ENCODE data around the gene FRA10AC1.
"Not testable (repeated sequence)": the region's sequence is repeated elsewhere in the genome, so short reads cannot be mapped to it uniquely, and the experiment has no call there.

Gene FRA10AC1

DNA sequence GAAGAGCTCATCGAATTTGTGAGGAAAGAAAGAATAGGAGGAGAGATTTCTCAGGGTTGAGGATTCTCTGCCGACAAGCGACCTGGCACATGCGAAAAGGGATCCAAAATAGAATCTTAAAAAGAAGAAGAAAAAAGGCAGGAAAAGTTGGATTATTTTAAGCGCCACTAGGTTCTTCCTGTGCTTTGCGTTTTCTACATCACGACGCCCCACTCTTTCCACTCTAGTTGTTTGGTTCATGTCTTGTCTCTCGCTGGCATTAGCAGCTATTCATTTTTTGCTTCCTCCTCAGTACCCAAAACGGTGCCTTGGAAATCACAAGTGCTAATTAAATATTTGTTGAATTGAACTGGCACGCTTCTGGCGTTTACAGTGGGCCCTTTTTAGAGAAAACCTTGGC, 674 bp upstream of the FRA10AC1 start:
- no peak for DNase-seq (ENCODE audit: low read depth)

DNA sequence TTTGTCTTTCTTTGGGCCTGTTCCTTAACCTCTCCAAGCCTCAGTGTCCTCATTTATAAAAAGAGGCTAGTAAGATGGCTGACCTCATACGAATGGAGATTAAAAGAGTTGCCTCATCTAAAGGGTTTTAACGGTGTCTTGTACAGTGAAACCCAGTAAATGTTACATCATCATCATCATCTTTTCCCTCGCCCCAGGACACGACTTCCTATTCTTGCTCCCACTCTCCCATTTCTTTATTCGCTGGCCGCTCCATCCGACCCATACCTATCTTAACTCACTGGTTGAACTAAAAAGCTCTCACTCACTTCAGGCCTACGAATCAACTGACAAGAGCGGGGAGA, 554 bp downstream of the FRA10AC1 start:
- DNase-seq (ENCODE audit: low read depth) = no peak

DNA sequence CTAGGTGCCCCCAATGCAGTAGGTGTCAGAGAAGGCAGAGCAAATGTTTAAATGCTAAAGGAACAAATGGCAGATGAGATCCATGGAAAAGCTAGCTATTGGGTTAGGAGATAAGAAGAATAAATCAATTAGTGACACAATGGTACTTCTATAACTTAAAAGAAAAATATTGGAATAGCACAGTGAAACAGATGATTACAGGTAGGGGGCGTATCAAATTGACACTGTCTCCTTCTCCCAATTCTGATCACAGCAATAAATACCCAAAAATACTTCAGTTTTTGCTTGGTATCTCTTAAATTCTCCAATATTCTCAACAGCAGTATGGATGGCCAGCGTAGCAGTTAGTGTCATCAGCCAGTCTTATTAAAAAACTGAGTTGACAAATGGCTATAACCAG, 5.2 kb downstream of the FRA10AC1 start:
- DNase-seq (ENCODE audit: low read depth) = no peak

DNA sequence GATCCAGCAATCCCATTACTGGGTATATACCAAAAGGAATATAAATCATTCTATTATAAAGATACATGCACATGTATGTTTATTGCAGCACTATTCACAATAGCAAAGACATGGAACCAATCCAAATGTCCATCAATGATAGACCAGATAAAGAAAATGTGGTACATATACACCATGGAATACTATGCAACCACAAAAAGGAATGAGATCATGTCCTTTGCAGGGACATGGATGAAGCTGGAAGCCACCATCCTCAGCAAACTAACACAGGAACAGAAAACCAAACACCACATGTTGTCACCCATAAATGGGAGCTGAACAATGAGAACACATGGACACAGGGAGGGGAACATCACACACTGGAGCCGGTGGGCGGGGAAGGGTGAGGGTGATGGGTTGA, 5.8 kb downstream of the FRA10AC1 start:
- not testable (repeated sequence) for DNase-seq (ENCODE audit: low read depth)

DNA sequence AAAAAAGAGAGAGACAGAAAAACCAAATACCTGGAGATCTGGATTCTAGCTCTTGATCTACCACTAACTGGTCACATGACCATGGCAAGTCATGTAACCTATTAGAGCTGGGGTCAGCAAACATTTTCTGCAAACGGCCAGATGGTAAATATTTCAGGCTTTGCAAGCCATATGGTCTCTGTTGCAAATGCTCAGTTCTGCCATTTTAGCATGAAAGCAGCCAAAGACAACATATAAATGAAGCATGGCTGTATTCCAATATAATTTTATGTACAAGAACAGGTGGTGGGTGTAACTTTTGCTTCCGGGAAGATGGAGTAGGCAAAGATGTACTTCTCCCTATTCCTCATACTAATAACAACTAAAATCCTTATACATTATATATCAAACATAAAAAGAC, 6.7 kb downstream of the FRA10AC1 start:
- DNase-seq (ENCODE audit: low read depth) = no peak

DNA sequence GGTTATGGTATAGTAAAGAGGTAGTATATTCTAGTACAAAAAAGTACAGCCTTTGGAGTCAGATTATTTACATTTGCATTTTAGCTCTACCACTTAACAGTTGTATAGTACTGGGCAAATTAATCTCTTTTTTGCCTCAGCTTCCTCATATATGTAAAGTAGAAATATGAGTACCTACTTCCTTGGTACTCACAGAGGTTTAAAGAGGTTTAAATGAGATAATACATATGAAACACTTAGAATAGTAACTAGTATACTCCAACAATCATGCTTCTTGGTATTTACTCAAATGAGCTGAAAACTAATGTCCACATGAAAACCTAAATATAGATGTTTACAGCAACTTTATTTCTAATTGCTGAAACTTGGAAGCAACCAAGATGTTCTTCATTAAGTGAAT, 14.7 kb downstream of the FRA10AC1 start:
- DNase-seq (ENCODE audit: low read depth) = no peak

DNA sequence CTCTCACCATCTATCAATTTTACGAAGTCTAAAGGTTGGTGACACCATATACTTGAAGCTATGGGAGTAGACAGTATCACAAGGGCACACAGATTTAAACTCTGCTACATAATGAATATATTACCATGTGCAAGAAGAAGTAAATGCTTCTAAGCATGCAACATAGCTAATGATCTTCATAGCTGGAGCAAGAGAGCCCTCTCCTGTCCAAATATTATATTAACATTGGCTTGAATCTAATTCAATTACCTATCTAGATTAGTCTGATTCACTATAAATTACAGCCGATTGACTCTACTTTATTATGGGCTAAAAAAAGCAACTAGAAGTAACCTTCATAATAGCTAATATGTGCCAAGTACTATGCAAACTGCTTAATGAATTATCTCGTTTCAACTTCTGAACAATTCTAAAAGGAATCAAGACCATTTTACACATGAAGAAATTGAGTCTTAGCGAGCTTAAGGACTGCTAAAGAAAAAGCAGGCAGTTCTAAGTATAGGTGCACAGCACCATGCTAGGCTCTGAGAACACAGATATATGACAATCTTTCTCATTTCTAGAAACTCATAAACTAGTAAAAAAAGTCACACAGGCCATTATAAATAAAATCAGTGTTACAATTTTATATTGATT, 21.9 kb downstream of the FRA10AC1 start:
- DNase-seq (ENCODE audit: low read depth) = no peak

DNA sequence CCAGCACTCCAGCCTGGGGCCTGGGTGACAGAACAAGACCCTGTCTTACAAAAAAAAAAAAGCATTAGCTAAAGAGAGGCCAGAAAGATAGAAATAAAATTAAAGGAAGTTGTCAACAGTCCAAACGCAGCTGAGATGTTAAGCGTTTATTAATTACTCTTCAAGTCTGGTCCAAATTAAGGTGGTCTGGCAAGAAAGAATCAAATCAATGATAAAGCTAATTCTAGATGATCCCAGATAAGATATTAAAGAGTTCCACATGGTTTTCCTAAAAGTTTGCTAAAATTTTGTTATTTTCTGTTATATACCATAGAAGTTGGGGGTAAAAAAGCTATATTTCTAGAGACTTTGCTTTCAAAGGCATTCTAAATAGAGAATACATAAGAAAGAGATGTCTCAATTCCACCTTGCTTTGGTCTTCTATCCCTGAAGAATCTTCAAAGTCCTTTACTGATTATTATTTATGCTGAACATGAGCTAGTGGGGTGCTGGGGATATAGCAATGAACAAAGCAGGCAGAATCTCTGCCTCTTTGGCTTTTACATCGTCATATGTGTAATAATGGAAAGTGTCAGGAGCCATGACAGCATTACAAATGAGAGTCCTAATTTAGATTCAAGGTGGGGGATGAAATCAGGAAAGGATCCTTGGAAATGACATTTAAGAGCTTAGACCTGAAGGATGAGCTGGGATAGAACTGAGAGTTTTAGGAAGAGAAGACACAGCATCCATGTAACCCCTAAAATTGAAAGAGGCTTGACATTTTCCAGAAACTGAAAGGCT, 23.4 kb downstream of the FRA10AC1 start:
- DNase-seq (ENCODE audit: low read depth) = no peak

DNA sequence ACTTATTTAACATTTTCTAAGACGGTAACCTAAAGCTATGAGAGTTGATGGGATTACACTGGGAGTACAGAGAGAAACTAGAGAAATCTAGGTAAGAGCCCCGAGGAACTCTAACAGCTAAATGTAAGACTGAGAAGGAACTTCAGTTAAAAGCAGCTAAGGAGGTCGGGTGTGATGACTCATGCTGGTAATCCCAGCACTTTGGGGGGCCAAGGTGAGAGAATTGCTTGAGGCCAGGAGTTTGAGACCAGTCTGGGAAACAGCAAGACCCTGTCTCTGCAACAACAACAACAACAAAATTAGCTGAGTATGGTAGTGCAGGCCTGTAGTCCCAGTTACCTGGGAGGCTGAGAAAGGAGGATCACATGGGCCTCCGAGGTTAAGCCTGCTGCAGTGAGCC, 24.0 kb downstream of the FRA10AC1 start:
- no peak for DNase-seq (ENCODE audit: low read depth)

DNA sequence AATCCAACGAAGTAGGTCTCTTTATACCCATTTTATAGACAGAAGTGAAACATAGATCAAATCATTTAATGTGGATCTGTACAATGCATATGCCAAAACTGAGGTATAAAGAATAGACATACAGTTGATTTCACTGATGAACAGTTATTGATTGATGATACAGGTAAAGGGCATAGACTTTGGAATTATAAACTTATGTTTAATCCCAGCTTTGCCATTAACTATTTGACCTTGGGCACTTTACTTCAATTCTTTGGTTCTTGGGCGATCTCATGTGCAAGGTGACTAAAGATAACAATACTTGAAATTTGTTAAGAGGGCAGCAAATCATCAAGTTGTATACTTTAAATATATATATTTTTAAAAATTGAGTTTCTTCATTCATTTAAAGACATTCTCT, 28.6 kb downstream of the FRA10AC1 start:
- DNase-seq (ENCODE audit: low read depth) = no peak

DNA sequence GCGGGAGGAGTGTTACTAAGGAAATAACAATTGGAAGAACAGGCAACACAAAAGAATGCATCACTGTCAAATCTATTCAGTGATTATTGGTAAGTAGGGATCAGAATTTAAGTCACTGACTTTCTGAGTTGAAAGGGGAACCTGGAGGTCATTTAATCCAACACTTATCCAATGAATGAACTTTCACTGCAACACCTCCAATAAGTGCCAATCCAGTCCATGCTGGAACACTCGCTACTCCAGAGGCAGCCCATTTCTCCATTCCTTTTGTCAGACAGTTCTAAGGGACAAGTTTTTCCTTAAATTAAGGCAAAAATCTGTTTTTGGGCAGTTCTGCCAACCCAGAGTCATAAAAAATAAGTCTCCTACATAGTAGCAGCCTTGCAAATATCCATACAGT, 29.5 kb downstream of the FRA10AC1 start:
- DNase-seq (ENCODE audit: low read depth) = no peak

DNA sequence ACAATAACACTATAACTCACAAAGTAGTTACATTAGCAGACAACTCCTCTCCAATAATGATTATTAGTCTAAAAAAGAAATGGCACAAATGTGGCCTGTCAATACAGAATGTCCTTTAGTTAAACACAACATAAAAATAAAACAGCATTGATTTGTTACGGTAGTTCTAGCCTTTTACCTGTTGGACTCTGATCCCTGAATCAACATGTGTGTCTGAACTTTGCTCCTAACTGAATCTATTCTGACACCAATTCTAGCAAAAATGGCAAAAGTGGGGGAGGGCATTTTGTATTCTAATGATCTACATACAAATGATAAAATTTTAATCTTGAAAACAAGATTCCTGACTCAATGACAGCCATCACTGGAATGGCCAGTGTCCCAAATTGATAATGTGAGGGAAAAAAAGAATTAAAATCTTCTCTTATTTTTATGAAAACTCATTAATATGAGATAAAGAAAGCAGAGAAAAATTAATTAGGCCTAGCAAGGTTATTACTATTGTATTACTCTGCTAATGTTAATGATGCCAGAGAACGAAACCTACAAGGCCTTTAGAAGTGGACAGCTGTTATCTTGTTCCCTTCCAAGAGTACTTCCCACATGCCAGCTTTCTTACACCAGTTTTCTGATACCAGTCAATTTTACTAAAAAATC, 30.2 kb downstream of the FRA10AC1 start:
- DNase-seq (ENCODE audit: low read depth) = no peak

DNA sequence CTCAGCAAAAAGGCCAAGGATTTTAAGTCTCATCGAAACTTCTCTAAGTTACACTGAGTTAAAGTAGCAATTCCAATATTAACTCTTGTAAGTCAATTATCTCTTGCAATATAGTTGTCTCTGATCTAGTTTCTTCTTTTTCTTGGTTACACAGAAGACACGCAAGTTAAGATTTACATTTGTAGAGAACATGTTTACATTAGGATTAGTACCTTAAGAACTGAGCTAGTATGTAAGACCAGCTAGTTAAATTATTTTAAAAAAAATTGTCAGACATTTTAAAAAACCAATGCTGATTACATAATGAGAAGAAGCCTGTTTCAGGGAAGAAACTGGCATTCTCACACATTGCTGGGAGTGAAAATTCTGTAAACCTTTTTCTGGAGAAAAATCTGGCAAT, 31.4 kb downstream of the FRA10AC1 start:
- DNase-seq (ENCODE audit: low read depth) = no peak

DNA sequence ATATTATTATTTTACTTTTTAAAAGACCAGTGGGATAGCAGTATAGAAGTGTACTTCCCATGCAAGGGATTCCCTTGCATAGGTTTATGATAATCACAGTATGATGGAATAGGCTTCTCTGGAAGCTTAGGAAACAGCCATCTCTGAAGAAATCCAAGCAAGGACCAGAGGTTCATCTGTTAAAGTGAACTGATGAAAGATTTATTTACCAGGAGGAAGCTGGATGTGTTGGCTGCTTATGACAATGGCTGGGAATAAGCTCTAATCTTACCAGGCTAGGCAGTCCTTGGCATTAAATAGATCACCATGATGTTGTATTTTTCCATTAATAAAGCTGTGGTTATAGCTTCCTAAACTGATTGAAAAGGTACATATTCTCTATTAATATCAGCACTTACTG, 32.0 kb downstream of the FRA10AC1 start:
- DNase-seq (ENCODE audit: low read depth) = no peak

DNA sequence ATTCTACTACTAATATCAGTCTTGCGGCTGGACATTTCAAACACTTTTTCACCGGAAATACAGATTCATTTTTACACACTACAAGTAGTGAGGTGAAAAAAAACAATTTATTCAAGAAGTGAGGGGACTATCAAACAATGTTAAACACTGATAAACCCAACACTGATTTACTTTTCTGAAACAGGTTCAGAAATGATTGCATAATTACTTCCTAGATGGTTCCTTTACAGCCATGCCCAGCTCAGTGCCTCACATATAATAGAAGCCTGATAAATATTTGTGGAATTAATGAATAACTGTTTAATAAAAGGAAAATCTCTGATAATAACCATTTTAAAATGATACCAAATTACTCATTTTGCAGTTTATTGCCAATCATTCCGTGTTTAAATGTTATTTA, 34.6 kb downstream of the FRA10AC1 start:
- DNase-seq (ENCODE audit: low read depth) = no peak

DNA sequence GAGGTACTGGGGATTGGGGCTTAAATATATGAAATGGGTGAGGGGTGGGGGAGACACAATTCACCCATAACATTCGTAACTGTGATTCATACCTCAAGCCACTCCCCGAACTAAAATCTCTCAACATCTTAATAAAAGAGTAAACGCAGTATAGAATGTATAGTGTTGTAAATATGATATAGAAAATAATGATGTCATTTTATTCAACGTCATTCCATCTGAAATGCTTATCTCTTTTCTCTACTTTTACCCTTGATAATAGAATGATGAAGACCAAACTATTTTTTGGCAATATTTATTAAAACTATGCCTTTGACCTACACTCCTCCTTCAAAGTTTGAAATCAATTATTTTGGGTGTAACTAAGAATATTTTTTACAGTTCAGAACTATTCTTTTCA, 36.4 kb downstream of the FRA10AC1 start:
- no peak for DNase-seq (ENCODE audit: low read depth)

DNA sequence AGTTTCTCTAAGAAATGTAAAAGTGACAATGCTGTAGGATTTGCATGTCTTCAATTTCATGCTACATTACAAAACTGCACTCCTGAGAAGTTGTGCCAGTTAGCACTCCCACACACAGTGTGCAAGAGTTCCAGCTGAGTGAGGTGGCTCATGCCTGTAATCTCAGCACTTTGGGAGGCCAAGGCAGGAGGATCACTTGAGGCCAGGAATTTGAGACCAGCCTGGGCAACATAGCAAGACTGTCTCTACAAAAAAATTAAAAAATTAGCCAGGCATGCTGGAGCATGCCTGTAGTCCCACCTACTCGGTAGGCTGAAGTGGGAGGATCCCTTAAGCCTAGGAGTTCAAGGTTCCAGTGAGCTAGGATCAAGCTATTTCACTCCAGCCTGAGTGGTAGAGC, 44.6 kb downstream of the FRA10AC1 start:
- DNase-seq (ENCODE audit: low read depth) = no peak

DNA sequence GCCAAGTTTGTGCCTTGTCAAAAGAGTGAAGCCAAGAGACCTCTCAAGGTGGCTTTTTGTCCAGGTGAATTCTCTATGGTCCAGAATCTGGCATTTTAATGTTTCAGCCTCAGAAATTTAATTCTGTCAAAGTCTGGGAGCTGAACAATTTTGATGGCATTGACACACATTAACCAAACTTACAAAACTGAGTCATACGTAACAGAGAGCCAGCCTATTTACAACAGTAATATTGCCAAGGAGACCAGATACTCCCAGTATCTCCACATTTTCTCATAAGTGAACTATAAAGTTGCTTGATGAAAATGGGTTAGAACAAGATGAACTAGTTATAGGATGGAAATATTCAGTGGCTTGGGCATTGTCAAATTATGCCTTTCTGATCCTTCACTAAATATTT, 46.2 kb downstream of the FRA10AC1 start:
- no peak for DNase-seq (ENCODE audit: low read depth)

DNA sequence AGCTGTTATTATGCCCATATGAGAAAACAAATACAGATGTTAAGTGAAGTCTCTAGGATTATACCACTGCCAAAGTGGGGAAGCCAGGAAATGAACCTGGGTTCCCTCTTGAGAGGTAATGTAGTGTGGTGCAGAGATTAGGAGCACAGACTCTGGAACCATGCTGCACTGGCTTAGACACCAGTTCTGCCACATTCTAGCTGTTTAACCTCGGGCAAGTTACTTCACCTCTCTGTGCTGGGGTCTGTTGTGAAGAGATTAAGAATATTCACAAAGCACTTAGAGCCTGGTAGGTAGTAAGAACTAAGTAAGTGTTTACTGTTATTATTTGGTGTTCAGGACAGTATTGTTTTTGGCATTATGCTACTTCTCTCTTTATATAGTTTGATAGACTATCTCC, 48.2 kb downstream of the FRA10AC1 start:
- DNase-seq (ENCODE audit: low read depth) = no peak

DNA sequence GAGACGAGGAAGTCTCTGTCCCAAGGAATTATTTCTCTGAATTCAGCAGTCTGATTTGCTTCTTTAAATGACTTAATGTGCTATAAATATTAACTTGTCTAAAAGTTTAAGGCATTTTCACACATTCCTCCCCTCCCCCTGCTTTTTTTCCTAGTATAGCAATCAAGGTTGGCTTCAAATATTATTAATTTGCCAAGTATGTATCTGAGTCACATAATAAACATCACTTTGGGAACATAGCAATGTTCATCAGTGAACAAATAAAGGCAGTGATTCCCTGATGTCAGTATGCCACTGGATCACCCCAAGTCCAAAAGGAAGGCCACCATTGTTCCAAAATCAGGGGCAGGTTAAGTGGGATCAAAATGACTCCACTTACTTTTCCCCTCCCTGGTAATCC, 49.5 kb downstream of the FRA10AC1 start:
- no peak for DNase-seq (ENCODE audit: low read depth)

DNA sequence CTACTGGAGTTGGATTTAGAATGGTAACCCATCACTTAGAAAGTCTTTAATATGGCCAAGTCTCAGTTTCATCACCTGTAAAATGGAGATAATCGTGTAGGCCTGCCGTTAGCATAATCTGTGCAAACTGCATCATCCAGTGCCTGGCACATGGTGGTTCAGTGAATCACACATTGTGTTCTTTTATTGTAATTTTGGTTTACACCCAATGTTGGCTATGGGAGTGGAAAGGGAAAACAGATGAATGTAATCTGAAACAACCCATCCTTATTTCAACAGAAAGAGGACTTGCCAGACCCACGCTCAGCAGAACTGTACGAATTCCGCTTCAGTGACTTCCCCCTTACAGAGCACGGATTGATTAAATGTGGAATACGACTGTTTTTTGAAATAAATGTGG, 62.6 kb downstream of the FRA10AC1 start:
- no peak for DNase-seq (ENCODE audit: low read depth)

DNA sequence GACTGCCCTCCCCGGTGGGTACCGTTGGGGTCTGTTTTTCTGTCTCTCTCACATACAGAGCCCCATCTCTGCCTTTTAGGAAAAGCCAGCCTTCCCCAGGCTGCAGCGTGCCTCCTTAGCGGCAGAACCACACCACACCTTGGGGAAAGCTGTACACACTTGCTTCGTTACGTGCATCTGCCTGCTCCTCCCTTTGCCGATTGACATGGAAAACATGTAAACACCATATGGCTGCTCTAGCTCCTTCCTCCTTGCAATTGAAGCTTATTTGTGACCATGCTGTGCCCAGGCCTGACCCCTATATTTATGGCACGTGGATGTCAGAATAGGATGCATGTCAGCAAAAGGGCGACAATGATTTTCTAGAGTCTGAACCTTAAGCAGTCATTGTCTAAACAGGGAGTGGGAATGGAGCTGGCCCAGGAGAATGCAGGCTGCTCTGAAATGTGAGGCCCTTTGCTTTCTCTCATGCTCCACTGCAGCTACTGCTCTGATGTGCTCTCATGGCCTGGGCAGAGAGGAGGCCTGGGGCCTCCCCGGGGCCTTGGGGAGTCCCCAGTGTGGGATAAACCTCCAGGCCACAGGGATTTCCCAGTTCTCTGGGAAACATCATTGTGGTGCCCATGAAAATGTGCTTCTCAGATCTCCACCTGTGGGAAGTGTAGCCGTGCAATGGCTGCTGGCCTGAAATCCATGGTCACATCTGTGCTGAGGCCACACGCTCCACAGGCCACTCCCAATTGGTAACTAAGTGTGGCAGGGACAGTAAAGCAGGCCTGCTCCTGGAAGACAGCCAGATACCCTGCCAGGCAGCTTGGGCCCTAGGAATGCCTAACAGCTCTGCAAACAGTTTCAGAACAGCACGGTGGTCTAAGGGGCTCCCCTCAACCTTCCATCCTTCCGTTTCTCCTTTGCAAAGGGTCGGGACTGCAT, 71.5 kb downstream of the FRA10AC1 start:
- no peak for DNase-seq (ENCODE audit: low read depth)
